ENCODE results near the gene SEC14L3.
"Not testable (repeated sequence)": the region's sequence is repeated elsewhere in the genome, so short reads cannot be mapped to it uniquely, and the experiment has no call there.

SEC14L3 gene

DNA sequence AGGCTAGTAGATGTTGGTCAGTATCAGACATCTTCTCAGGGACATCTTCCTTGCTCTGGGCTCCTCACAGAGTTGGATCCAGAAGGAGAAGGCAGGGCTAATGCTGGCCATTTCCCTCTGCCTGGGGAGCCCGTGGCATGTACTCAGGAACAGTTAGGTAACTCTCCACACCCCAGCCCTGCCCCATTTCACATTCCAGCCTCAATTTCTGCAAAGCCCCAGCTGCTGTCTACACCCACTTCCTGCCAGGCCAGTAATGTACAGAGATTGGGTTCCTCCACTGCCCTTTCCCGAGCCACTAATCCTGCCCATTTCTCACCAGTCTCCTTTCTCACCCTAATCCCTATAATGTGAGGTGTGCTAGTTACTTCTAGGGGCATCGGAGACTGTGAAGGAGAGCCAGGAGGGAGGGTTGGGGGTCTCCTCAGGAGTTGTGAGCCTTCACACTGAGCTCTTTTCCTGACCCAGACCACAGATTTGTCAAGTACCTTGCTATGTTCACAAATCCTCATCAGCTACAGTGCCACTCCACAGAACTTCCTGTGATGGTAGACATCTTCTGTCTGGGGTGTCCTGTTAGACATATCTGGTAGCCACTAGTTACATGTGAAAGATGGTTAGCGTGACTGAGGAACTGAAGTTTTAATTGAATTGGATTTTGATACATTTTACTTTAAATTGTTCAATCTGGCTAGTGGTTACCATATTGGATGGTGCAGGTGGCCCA lies 1.3 kb upstream of the SEC14L3 start:
- no peak for TF ChIP-seq POLR2A (IDR thresholded peaks at IDR 0.05; ENCODE audit: low read depth, low read length)
- no peak for DNase-seq (ENCODE audit: insufficient read length, low spot score)
- no peak for FAIRE-seq

DNA sequence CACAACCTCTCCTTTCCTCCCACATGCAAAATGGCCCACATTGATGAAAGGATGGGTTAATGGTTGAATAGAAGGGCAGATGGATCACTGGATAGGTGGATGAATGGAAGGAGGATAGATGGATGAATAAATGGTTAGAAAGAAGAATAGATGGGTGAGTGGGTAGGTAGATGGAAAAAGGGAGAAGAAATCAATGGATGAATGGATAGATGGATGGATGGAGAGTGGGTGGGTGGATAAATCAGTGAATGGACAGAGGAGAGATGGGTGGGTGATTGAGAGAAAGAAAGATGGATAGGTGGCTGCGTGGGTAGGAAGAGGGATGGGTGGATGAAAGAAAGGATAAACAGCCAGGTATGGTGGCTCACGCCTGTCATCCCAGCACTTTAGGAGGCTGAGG lies 1.2 kb downstream of the SEC14L3 start:
- FAIRE-seq (no peak), DNase-seq (ENCODE audit: insufficient read length, low spot score) (no peak)
- no peak for TF ChIP-seq POLR2A (IDR thresholded peaks at IDR 0.05; ENCODE audit: low read depth, low read length)

DNA sequence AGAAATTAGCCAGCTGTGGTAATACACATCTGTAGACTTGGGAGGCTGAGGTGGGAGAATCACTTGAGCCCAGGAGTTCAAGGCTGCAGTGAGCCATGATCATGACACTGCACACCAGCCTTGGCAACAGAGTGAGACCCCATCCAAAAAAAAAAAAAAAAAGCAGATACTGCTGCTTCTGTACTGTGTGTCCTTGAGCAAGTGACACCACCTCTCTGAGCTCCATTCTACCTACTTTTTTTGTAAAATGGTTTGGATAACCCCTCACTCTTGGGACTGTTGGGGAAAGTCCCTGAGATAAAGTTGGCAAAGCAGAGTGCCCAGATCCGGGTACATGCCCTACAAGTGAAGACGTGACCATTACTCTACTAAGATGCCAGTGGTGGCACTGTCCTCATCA lies 2.7 kb downstream of the SEC14L3 start:
- TF ChIP-seq POLR2A (IDR thresholded peaks at IDR 0.05; ENCODE audit: low read depth, low read length) = no peak
- DNase-seq (ENCODE audit: insufficient read length, low spot score) = no peak
- no peak for FAIRE-seq

DNA sequence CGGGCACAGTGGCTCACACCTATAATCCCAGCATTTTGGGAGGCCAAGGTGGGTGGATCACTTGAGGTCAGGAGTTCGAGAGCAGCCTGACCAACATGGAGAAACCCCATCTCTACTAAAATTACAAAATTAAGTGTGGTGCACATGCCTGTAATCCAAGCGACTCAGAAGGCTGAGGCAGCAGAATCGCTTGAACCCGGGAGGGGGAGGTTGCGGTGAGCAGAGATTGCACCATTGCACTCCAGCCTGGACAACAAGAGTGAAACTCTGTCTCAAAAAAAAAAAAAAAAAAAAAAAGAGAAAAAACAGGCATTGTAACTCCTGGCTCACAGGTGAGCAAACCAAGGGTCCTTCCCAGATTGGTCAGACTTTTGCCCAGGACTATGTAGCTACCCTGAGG lies 11.3 kb downstream of the SEC14L3 start:
- not testable (repeated sequence) for FAIRE-seq; DNase-seq (ENCODE audit: insufficient read length, low spot score)

DNA sequence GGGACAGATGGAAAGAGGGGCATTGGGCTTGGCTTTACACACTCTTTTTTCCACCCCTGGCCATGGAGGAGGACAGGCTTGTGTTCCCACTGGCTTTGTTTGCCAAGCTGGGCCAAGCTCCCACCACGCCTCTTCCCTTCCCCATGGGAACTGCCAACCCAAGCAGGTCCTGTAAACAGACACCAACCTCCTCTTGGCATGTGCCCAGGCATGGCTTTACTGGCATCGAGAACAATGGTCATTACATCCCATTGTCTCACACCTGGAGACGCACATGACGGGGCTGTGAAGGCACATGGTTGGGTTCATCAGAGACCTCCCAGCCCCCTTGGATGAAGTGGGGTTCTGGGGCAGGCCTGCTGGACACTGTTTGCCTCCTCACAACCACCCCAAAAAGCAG lies 11.7 kb downstream of the SEC14L3 start:
- TF ChIP-seq POLR2A (IDR thresholded peaks at IDR 0.05; ENCODE audit: low read depth, low read length) = no peak
- no peak for DNase-seq (ENCODE audit: insufficient read length, low spot score)

DNA sequence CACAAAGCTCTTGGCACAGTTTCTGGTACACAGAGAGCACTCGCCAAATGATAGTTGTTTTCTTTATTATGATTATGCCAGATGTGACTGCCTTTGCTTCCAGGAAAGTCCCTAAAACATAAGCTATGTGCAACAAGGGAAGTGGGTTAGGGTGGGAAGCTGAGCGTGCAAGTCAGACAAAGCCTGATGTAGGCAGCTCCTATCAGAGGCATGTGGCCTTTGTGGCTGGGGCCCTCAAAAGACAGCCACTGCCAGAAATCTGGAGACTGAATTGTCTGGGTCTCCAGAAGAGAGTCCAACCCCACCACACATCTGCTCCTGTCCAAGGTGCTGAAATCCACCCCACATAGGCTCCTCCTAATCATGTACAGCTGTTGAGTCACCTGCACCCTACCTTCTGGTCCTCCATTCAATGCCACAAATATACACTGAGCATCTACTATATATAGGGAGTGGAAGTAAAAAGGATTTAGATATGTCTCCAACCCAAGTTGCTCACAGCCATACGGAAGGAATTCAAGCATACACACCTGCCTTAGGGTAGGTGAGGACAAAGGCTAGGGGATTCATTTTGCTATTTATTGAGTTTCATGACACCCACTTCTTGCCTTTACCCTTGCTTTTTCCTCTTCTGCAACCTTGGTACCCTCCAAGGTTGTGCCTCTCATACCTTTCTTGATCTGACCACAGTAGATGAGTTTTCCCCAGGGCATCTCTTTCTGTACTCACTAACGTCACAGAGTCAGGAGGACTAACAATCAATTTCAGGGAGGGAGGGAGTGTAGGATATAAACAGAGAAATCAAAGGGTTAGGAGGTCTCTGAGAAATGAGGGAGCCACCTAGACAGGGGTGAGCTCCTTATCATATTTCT lies 12.4 kb downstream of the SEC14L3 start:
- DNase-seq (ENCODE audit: insufficient read length, low spot score) (no peak), FAIRE-seq (no peak)
- TF ChIP-seq POLR2A (IDR thresholded peaks at IDR 0.05; ENCODE audit: low read depth, low read length) = no peak

More for the DNA sequence above, 11.7 kb downstream of the SEC14L3 start:
- no peak for FAIRE-seq

DNA sequence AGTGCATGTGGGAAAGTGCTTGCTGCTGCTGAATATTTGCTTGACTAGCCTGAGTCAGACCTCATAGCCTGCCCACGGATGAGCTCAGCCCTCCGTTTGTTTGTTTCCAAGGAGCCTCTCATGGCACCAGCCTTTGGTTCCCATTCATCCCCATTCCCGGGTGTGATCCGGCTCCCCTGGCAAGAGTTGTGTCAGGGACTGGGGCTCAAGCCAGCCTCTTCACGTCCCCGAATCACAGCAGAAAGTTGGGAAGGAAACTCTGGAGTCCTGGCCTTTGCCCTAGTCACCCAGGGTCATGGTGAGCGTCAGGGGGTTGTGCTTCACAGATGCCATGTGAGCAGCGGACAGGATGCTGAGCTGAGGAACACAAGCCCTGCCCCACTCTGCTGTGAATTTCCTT lies 13.8 kb downstream of the SEC14L3 start:
- FAIRE-seq = no peak
- no peak for DNase-seq (ENCODE audit: insufficient read length, low spot score)
- no peak for TF ChIP-seq POLR2A (IDR thresholded peaks at IDR 0.05; ENCODE audit: low read depth, low read length)

DNA sequence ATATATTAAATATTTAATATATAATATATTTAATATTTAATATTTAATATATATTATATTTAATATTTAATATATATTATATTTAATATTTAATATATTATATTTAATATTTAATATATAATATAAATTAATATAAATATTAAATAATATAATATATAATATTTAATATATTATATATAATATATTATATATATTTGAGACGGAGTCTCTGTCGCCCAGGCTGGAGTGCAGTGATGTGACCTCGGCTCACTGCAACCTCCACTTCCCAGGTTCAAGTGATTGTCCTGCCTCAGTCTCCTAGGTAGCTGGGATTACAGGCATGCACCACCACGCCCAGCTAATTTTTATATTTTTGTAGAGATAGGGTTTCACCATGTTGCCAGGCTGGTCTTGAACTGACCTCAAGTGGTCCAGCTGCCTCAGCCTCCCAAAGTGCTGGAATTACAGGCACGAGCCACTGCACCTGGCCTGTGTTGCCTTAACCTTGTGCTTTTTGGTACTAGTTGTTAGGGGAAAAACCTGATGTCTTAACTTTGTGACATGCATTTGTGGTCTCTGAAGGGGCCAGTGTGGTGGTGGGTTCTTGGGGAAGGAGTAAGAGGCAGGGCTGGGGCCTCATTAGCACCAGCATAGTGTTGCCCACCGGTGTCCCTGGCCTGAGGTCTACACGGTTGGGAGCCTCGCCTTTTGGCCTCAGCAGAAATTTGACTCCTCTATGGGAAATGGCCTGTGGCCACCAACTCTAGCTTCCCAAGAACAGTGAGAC lies 16.6 kb downstream of the SEC14L3 start:
- FAIRE-seq (no peak), DNase-seq (ENCODE audit: insufficient read length, low spot score) (no peak)
- no peak for TF ChIP-seq POLR2A (IDR thresholded peaks at IDR 0.05; ENCODE audit: low read depth, low read length)

DNA sequence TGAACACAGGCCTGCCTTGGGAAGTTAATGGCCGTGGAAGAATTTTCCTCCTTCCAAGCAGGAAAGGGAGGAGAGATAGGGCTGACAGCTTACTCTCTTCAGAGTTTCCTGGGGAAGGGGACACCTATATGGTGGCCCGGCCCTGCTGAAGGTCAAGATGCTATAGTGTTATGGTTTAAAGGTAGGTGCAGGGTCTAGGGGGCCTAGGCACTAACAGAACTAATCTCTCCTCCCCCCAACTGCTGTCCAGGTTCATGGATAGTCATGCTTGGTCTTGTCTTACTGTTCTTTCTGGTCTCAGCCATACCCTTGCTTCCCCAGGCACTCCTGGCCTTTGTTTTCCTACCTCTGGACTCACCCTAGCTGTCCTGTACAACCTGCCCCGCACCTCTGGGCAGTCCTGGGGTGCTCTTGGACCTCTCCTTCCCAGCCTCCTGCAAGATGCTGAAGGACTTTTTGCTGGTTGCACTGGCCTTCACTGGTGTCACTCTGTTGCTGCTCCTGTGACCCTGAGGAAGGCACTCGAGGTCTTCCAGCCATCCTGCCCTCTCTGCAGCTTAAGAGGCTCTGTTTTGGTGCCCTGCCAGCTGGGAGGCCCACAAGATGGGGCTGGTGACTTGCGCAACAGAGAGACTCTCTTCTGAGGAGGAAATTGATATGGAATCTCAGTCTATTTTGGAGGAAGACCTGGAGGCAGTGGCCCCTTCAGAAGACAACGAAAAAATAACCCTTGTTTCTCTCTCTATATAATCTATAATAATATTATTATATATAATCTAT lies 17.9 kb downstream of the SEC14L3 start:
- DNase-seq (ENCODE audit: insufficient read length, low spot score) (no peak), FAIRE-seq (no peak)
- TF ChIP-seq POLR2A (IDR thresholded peaks at IDR 0.05; ENCODE audit: low read depth, low read length) = no peak

DNA sequence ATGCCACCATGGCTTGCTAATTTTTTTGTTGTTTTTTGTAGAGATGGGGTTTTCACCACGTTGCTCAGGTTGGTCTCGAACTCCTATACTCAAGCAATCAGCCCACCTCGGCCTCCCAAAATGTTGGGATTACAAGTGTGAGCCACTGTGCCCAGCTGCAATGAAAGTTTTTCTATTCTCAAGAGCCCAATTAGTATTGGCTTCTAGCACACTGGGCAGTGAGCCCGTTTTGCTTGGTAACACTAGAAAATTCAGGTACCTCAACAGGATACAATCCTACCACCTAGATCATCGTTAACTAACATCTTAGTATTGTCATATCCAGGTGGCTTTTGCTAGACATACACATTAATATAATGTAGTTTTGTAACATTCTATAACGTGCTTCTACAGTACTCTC lies 19.0 kb downstream of the SEC14L3 start:
- FAIRE-seq (no peak), DNase-seq (ENCODE audit: insufficient read length, low spot score) (no peak)
- TF ChIP-seq POLR2A (IDR thresholded peaks at IDR 0.05; ENCODE audit: low read depth, low read length) = no peak

DNA sequence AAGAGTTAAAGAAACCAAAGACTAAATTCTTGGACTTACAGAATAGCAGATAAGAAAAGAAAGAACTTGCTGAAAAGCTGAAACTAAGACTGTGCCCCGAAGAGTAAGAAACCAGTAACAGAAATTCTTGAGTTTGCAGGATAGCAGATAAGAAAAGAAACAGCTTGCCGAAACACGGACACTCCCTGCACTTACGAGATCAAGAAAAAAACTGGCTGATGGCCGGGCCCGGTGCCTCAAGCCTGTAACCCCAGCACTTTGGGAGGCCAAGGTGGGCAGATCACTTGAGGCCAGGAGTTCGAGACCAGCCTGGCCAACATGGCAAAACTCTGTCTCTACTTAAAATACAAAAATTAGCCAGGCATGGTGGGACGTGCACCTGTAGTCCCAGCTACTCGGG lies 20.3 kb downstream of the SEC14L3 start:
- FAIRE-seq; DNase-seq (ENCODE audit: insufficient read length, low spot score): not testable (repeated sequence)

DNA sequence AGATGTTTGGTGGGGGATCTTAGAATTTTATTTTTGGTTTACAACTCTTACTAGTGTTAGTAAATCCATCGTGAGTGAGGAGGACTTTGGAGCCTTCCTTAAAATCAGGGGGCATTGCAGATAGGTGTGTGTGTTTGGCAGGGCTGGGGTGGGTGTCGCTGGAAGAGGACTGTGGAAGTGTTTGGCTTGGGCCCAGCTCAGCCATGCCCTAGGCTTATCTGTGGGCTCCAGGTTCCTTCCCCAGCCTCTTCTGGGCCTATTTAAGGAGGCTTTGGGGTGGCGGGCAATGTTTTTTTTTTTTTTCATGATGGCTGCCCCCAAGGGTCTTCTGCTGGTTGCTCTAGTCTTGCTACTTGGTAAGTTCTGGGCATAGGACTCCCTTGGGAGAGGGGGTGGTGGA lies 24.2 kb downstream of the SEC14L3 start:
- TF ChIP-seq POLR2A (IDR thresholded peaks at IDR 0.05; ENCODE audit: low read depth, low read length) = no peak
- FAIRE-seq = no peak
- DNase-seq (ENCODE audit: insufficient read length, low spot score) = no peak

DNA sequence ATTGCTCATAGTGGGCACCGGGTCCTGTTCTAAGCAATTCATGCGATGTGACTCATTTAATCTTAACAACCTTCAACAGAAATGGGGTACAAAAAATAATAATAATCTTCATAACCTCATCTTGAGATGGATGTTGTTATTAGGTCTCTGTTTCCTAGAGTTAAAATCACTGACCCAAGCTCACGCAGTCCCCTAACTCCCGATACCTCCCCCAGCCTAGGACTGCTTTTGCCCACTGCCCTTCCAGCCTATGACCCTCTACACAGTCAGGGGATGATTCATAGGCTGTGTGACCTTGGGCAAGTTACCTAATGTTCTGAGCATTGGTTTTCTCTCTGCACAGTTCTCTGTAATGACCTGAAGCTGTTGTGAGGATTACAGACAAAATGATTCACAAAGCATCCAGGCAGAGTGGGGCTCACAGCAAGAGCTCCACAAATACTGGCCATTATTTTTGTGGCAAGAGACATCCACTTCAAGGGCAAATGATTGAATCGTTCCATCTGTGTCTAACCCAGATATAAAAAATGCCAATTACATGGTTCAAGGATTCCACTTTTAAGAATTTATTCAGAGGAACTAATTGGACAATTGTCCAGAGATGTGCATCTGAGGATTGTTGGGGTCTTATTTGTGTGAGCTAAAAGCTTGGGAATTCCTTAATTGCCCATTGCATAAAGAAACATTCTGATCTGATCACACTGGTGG lies 26.2 kb downstream of the SEC14L3 start:
- TF ChIP-seq POLR2A (IDR thresholded peaks at IDR 0.05; ENCODE audit: low read depth, low read length) = no peak
- FAIRE-seq (no peak), DNase-seq (ENCODE audit: insufficient read length, low spot score) (no peak)

All from H54 (cell line).